GM12874 (cell line): ENCODE results near the gene IL1B.

Source experiments
- TF ChIP-seq, protein P1 (sequence below): IDR thresholded peaks from 2 replicates; pipeline ENCODE4 v1.5.1; 2011; ENCODE audit warnings: low read depth, mild to moderate bottlenecking, control low read depth, low read length, moderate library complexity; ENCODE audit not compliant: insufficient read depth

IL1B gene

DNA sequence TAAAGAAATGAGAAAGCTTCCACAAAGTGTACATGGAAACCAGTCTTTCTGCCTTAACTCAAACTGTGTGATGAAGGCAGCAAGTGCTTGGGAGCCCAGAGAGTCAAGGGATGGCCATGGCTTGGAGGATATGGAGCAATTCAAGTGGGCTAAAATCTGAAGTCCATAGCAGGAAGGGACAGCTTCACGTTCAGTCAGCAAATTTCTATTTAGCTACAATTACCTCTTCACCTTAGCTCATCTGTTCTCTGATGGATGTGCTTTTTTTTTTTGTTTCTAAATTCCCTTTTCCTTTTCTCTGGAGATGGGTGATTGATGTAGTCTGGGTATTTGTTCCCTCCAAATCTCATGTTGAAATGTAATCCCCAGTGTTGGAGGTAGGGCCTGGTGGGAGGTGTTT is 47.4 kb downstream of the IL1B start:
- TF ChIP-seq, protein P1, sequence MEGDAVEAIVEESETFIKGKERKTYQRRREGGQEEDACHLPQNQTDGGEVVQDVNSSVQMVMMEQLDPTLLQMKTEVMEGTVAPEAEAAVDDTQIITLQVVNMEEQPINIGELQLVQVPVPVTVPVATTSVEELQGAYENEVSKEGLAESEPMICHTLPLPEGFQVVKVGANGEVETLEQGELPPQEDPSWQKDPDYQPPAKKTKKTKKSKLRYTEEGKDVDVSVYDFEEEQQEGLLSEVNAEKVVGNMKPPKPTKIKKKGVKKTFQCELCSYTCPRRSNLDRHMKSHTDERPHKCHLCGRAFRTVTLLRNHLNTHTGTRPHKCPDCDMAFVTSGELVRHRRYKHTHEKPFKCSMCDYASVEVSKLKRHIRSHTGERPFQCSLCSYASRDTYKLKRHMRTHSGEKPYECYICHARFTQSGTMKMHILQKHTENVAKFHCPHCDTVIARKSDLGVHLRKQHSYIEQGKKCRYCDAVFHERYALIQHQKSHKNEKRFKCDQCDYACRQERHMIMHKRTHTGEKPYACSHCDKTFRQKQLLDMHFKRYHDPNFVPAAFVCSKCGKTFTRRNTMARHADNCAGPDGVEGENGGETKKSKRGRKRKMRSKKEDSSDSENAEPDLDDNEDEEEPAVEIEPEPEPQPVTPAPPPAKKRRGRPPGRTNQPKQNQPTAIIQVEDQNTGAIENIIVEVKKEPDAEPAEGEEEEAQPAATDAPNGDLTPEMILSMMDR, result no peak

- TF ChIP-seq, protein P1, result no peak
Observed at GRCh38 chr2:112788653-112789052, 47.9 kb downstream of the IL1B start.

DNA sequence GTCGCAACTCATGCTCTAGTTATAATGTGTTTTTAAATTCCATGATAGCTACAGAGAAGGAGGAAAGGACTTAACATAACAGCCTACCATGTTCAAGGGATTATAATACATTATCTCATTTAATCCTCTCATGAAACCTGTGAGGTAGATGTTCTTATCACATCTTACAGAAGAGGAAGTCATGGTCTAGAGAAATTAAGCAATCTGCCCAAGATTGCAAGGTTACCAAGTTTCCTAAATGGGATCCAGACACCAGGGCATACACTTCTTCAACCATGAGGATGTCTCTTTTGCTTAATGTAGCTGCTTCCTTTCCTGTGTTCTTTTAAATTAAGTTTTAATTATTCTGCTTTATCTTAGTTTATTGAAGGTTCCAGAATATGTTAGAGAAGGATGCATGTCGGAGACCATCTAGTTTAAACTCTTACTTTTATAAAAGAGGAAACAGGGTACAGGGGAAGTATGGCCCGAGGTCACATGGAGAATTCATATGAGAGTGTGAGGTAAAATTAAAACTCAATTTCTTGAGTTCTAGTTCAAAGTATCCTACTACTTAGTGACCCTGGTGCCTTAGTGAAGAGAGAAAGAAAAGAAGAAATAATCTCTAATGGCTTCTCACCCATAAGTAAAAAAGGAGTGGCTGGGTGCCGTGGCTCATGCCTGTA is 48.7 kb downstream of the IL1B start:
- TF ChIP-seq, protein P1, result no peak

DNA sequence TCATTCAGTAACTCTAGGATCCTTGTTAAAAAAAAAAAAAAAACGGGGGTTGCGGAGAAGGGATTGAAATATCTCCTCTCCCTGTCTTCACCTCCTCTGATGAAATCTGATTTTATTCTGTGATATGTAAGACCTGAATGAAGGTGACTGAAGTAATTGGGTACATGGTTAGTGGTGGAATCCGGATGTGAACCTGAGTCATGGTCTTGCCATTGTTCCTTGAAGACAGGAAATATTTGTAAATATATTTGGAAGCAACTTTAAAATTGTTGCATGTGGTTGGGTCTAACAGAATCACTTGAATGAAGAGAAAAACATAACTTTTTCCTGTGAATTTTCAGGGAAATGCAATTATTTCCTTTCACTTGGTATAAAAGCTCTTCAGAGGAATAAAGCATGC is 49.3 kb downstream of the IL1B start:
- TF ChIP-seq, protein P1, result no peak

DNA sequence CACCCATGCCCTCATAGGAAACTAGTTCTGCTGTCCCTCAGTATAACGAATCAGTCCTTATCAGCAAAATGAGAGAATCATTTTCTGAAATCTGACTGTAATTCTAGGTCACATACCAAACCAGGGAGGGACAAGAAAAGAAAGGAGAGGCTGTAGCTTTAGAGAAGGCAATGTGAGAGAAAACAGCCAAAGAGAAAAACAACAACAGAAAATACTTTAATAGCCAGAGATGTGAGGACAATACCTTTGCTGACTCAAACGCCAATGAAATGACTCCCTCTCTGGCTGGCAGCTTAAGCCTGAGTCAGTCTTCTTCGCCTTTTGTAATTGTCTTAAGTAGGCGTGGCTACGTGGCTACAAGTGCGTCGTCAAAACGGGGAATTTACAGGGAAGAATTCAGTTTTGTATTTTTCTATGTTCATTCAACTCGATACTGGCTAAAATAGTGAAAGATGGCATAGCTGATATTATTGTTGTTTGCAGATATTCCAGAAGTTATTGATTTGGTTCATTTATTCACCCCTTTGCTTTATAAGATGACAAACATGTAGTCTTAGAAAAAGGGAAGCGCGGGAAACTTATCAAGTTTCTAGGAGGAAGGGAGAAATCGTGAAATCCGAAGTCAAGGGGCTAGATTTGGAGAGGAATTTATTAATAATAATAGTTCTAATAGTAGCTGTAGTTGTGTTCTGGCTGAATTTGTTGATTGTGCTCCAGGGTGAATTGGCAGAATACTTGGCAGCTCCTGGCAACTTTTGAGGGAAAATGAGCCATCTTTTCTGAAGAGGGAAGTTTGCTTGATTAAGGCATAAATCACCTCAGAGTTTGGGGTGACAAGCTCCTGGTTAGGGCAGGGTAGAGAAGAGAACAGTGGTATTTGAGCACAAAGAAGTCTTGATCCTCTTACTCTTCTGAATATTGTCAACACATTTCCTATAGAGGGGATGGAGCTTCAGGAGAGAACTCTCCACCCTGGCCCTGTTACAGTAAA is 52.1 kb downstream of the IL1B start, which contains the start of gene IL1A:
Gene IL1A (minus strand): TSS at position 295 of the 991 bp plus-strand sequence. CDS start 723 bp downstream, outside the sequence.
- TF ChIP-seq, protein P1, result no peak

DNA sequence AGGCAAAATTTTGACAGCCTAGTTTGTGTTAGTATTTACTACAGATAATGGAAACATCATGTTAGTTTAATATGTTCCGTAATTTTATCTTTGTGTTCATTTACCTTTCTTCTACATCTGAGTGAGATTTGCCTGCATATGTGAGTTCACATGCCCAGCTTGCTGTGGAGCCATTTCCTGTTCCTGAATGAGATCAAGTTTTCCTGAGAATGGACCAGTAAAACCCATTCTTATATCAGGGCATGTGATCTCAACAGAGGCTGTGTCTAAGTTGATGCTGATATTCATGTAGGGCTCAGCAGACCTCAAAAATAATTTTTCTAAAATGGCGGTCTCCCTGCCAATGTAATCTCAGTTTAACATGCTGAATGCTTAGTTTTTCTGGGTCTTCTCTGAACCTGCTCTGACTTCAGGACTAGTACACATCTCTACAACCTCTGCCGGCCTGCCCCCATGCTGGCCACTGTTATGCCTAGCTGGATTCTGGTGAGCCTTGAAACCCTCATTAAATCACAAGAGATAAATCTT is 53.3 kb downstream of the IL1B start:
- TF ChIP-seq, protein P1, result no peak

- TF ChIP-seq, protein P1, result no peak
Observed at GRCh38 chr2:112782234-112782799, 54.3 kb downstream of the IL1B start.
